ENCODE data around the gene CDKN1A. TPM values are rescaled to one million over a fixed set of nuclear protein-coding genes. Genes with fewer than 3 reads are reported as not detected.

The CDKN1A gene
- total and polyA plus RNA-seq, 5 donors = 38.5 to 68.6 (median 59.4) TPM

DNA sequence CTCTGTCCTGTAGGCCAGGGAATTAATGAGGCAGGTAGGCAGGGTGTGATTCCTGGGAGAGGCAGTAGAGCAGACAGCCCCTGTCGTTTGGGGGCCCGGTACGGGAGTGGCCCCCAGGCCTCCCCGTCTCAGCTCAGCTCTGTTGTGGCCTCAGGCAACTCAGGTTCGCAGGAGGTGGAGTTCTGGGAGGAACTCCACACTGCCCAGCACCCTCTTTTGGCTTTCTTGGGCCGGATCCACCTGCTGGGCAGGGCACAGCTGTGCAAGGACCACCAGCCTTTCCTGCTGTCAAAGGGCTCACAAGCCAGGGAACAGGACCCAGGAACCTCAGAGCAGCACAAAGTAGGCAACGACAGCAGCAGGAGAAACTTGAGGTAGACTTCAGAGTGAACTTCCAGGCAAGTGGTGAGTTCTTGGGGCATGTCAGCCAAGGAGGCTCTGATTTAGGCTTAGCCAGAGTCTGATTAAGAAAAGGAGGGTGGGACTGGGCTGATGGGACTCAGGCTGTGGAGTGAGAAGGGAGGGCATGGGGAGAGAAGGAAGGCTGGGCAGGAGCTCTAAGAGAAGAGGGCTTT is 56.1 kb downstream of the CDKN1A start:
- 81% methylated on average over 7 of the region's 7 CpGs for WGBS
- intact Hi-C loops (cut with DNase I) = no loop called here
- H3K4me3 ChIP-seq (ENCODE audit: low read length) = no peak overlapping the region

DNA sequence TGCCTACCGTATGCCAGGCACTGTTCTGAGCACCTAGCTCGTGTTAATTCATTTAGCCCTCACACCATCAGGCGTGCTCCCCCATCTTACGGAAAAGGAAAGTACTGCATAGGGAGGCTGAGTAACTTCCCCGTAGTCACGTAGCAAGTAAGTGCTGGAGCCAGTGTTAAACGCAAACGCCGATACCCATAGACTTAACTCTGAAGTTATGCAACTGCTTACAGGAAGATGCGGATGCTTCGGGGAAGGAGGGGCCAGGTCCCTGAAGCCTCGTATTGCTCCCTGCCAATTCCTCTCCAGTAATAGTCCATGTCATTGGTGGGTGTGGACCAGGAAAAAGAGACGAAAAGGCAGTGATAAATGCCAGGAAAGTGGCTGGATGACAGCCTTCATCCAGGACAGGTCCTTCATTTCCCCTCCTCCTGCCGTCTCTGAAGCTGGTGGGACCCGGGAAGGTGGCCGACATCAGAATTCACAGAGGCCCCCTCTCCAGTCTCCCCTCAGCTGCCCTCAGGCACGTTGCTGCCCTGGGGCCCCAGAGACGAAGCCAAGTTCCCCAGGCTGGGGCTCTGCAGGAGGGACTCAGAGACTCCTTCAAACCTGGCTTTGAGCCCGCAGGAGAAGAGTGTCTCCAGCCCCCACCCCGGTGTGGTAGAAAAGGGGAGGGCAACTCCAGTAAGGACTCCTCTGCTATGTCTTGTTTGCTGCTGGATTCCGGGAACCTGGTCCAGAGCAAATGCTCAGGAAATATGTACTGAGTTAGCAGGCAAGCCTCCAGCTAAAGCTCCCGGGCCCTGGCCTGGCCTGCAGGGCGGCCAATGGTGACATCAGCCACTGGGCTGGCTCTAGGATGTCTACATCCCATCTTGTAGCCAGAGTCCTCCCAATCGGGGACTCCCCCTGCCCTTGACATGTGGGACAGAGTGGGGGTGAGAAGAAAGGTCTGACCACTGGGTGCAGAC is 56.9 kb downstream of the CDKN1A start:
- peak; percentile 91 to 96 (median 94) for DNase-seq
- no peaks in the 10 kb centered on the region for H3K27me3 ChIP-seq (ENCODE audit: control insufficient read depth, insufficient read depth)
- H3K9me3 ChIP-seq (ENCODE audit: control insufficient read depth, low read length) = no peaks in the 10 kb centered on the region
- intact Hi-C loops (cut with DNase I) = no loop called here
- ATAC-seq = peak; percentile 88 to 89
- WGBS = 7% methylated on average over 24 of the region's 24 CpGs
- no peaks in the 10 kb centered on the region for H3K4me1 ChIP-seq (ENCODE audit: control insufficient read depth, insufficient read depth, low read length)
- H3K27ac ChIP-seq (ENCODE audit: low read length) = peak overlapping the region; percentile 90
- no peak overlapping the region for H3K4me3 ChIP-seq (ENCODE audit: low read length)

More for the DNA sequence above, 56.1 kb downstream of the CDKN1A start:
- H3K27ac ChIP-seq (ENCODE audit: low read length) = peak overlapping the region; percentile 45
- no peaks in the 10 kb centered on the region for H3K27me3 ChIP-seq (ENCODE audit: control insufficient read depth, insufficient read depth)
- DNase-seq = peak in 2 of 3 donors; percentile 49 to 61
- peak; percentile 11 to 15 for ATAC-seq
- no peaks in the 10 kb centered on the region for H3K4me1 ChIP-seq (ENCODE audit: control insufficient read depth, insufficient read depth, low read length)
- H3K9me3 ChIP-seq (ENCODE audit: control insufficient read depth, low read length) = no peaks in the 10 kb centered on the region

Other genes starting within 250 kb of the CDKN1A start
- under 1 TPM in 2 of 4 donors, not detected in 2; 0.17 to 0.42 TPM for gene PXT1, start 235.9 kb upstream of the CDKN1A start, total RNA-seq
- gene PXT1, start 235.9 kb upstream of the CDKN1A start, polyA plus RNA-seq = 0.09 TPM
- gene KCTD20, start 235.7 kb upstream of the CDKN1A start, total RNA-seq = 10 to 100 TPM; 24.2 to 31.5 (median 26.6) TPM
- 12.9 TPM for gene KCTD20, start 235.7 kb upstream of the CDKN1A start, polyA plus RNA-seq
- gene STK38, start 131.2 kb upstream of the CDKN1A start, total RNA-seq = 10 to 100 TPM; 20.0 to 23.7 (median 22.7) TPM
- 12.2 TPM for gene STK38, start 131.2 kb upstream of the CDKN1A start, polyA plus RNA-seq
- 100 to 1,000 TPM; 144 to 185 (median 151) TPM for gene SRSF3, start 84.4 kb upstream of the CDKN1A start, total RNA-seq
- 137 TPM for gene SRSF3, start 84.4 kb upstream of the CDKN1A start, polyA plus RNA-seq
- gene RAB44, start 19.1 kb downstream of the CDKN1A start, total RNA-seq = under 1 TPM in 2 of 4 donors, not detected in 2; 0.06 TPM
- not detected for gene RAB44, start 19.1 kb downstream of the CDKN1A start, polyA plus RNA-seq
- gene CPNE5, start 160.7 kb downstream of the CDKN1A start, total RNA-seq = 10 to 100 TPM; 31.7 to 80.9 (median 70.3) TPM
- gene CPNE5, start 160.7 kb downstream of the CDKN1A start, polyA plus RNA-seq = 27.5 TPM
- gene PPIL1, start 196.1 kb downstream of the CDKN1A start, total RNA-seq = 10 to 100 TPM; 49.4 to 72.4 (median 63.7) TPM
- gene PPIL1, start 196.1 kb downstream of the CDKN1A start, polyA plus RNA-seq = 75.6 TPM
- 10 to 100 TPM; 69.4 to 83.9 (median 79.1) TPM for gene C6orf89, start 207.2 kb downstream of the CDKN1A start, total RNA-seq
- 53.2 TPM for gene C6orf89, start 207.2 kb downstream of the CDKN1A start, polyA plus RNA-seq

Data from right cardiac atrium (tissue), 5 donors.